Loucy (cell line): ENCODE results near the gene LCOR.

Source experiments
- H2AFZ ChIP-seq: fragments of 200-600 bp; sonication (generic); 2 replicates; pipeline ENCODE4 v1.6.0; 2016; ENCODE audit warnings: antibody characterized with exemption, mild to moderate bottlenecking, low read length, moderate library complexity
- H3F3A ChIP-seq: fragments of 200-600 bp; 2 replicates; pipeline ENCODE4 v1.6.0; 2016; ENCODE audit warnings: antibody characterized with exemption, low read depth, mild to moderate bottlenecking
- H3K27me3 ChIP-seq: fragments of 200-600 bp; sonication (generic); 2 replicates; pipeline ENCODE4 v1.6.1; 2014; ENCODE audit warnings: low read length, mild to moderate bottlenecking; ENCODE audit not compliant: insufficient read depth, poor library complexity, severe bottlenecking
- H3K36me3 ChIP-seq: fragments of 200-600 bp; sonication (generic); 2 replicates; pipeline ENCODE4 v1.6.1; 2016; ENCODE audit warnings: low read length; ENCODE audit not compliant: insufficient read depth
- H3K4me1 ChIP-seq: fragments of 200-600 bp; sonication (generic); 2 replicates; pipeline ENCODE4 v1.5.1; 2014; ENCODE audit warnings: low read length, mild to moderate bottlenecking; ENCODE audit not compliant: insufficient read depth, poor library complexity, severe bottlenecking
- H3K4me2 ChIP-seq: fragments of 200-600 bp; sonication (generic); 2 replicates; pipeline ENCODE4 v1.6.0; 2014; ENCODE audit warnings: antibody characterized with exemption, low read length, low read depth, mild to moderate bottlenecking; ENCODE audit not compliant: poor library complexity, severe bottlenecking
- H3K4me3 ChIP-seq: fragments of 200-600 bp; sonication (generic); 2 replicates; pipeline ENCODE4 v1.5.1; 2014; ENCODE audit warnings: low read length, mild to moderate bottlenecking, mixed read lengths; ENCODE audit not compliant: poor library complexity, severe bottlenecking
- H3K79me2 ChIP-seq: fragments of 200-600 bp; sonication (generic); 2 replicates; pipeline ENCODE4 v1.6.1; 2014; ENCODE audit warnings: low read length; ENCODE audit not compliant: insufficient read depth
- H3K9ac ChIP-seq: fragments of 200-600 bp; sonication (generic); 2 replicates; pipeline ENCODE4 v1.6.0; 2014; ENCODE audit warnings: mild to moderate bottlenecking, low read depth, low read length, moderate library complexity; ENCODE audit not compliant: poor library complexity, severe bottlenecking
- H3K9me2 ChIP-seq: fragments of 200-600 bp; sonication (generic); replicated peaks from 2 replicates; pipeline ENCODE4 v1.6.1; 2016; ENCODE audit warnings: low read depth, low read length, mixed read lengths
- H3K9me3 ChIP-seq: fragments of 200-600 bp; sonication (generic); 2 replicates; pipeline ENCODE4 v1.6.1; 2014; ENCODE audit warnings: mild to moderate bottlenecking, antibody characterized with exemption, low read length, low read depth; ENCODE audit not compliant: insufficient read depth
- H4K20me1 ChIP-seq: fragments of 200-600 bp; sonication (generic); 2 replicates; pipeline ENCODE4 v1.6.0; 2014; ENCODE audit warnings: antibody characterized with exemption, low read length, mild to moderate bottlenecking; ENCODE audit not compliant: insufficient read depth, poor library complexity, severe bottlenecking
- EZH2phosphoT487 ChIP-seq: fragments of 200-600 bp; IDR thresholded peaks from 2 replicates; pipeline ENCODE4 v1.6.1; 2018; ENCODE audit warnings: antibody characterized with exemption, mild to moderate bottlenecking, moderate library complexity, borderline replicate concordance
- TF ChIP-seq, protein P1 (sequence below): fragments of 200-600 bp; sonication (generic); conservative IDR thresholded peaks from 2 replicates; pipeline ENCODE4 v1.5.1; 2014; ENCODE audit warnings: mild to moderate bottlenecking, antibody characterized with exemption, low read length

LCOR gene

DNA sequence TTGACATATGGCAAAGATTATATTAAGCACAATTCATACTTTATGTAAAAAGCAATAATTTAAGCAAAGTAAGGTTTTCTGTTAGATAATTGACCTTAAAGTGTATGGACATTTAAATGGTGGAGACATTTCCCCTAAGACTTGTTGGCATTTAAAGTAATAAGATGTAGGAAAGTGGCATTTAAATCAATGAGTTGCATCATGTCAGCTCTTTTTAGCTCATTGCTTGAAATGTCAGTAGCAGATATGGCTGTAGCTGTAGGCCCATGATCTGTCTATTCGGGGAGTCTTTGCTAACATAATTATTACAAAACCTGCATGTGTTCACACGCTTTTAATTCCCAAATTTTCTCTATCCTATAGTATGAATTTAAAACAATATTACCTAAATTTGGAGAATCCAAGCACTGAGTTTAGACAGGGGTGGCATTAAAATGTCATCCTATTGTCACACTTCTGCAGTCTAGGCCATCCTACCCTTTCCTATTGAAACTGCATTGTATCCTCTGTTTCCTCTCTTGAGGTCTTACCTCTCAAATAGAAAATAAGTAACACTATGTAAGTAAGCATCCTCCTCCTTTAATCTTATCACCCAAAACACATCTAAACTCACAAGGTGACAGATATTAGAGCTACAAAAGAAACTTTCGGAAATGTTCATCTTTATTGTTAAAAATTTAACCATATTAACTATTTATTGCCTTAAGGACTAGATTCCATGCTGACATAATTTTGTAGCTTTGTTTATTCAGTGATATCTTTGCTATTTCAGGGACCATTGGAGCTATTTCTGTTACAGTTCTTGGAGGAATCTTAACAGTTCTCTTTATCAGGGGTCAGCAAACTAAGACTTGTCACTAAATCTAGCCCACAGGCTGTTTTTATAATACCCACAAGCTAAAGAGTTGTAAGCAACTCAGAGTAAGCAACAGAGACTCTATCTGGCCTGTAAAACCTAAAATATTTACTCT, 91.2 kb downstream of the LCOR start:
- Histone ChIP-seq H3F3A (no peaks in the 10 kb centered on the region), H3K4me1 (peaks cover 5% of the 10 kb centered on the region), H3K27me3 (no peaks in the 10 kb centered on the region), H3K9me3 (no peaks in the 10 kb centered on the region), H2AFZ (no peak overlapping the region), H3K4me3 (no peak overlapping the region), H3K36me3 (peaks cover 28% of the 10 kb centered on the region), H3K9me2 (no peaks in the 10 kb centered on the region), H3K9ac (no peak overlapping the region), H4K20me1 (peaks cover 33% of the 10 kb centered on the region), H3K79me2 (peaks cover 73% of the 10 kb centered on the region), H3K4me2 (no peak overlapping the region)
- TF ChIP-seq EZH2phosphoT487 = no peak
- TF ChIP-seq, protein P1, sequence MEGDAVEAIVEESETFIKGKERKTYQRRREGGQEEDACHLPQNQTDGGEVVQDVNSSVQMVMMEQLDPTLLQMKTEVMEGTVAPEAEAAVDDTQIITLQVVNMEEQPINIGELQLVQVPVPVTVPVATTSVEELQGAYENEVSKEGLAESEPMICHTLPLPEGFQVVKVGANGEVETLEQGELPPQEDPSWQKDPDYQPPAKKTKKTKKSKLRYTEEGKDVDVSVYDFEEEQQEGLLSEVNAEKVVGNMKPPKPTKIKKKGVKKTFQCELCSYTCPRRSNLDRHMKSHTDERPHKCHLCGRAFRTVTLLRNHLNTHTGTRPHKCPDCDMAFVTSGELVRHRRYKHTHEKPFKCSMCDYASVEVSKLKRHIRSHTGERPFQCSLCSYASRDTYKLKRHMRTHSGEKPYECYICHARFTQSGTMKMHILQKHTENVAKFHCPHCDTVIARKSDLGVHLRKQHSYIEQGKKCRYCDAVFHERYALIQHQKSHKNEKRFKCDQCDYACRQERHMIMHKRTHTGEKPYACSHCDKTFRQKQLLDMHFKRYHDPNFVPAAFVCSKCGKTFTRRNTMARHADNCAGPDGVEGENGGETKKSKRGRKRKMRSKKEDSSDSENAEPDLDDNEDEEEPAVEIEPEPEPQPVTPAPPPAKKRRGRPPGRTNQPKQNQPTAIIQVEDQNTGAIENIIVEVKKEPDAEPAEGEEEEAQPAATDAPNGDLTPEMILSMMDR = no peak

DNA sequence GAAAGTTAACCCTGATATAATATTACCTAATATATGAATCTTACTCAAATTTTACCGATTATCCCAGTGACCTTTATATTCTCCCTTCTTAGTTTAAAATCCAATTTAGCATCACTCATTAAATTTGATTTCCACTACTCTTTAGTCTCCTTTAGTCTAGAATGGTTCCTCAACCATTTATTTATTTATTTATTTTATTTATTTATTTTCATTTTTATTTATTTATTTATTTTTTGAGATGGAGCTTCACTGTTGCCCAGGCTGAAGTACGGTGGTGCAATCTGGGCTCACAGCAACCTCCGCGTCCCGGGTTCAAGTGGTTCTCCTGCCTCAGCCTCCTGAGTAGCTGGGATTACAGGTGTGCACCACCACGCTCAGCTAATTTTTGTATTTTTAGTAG, 92.8 kb downstream of the LCOR start:
- Histone ChIP-seq H2AFZ (no peak overlapping the region), H3K9ac (no peak overlapping the region), H3K9me3 (no peaks in the 10 kb centered on the region), H3F3A (no peaks in the 10 kb centered on the region), H3K4me2 (no peak overlapping the region), H3K36me3 (peaks cover 30% of the 10 kb centered on the region), H3K4me1 (peaks cover 5% of the 10 kb centered on the region), H3K9me2 (no peaks in the 10 kb centered on the region), H3K27me3 (no peaks in the 10 kb centered on the region), H3K79me2 (peaks cover 80% of the 10 kb centered on the region), H4K20me1 (peaks cover 36% of the 10 kb centered on the region), H3K4me3 (no peak overlapping the region)
- no peak for TF ChIP-seq EZH2phosphoT487
- TF ChIP-seq, protein P1 = no peak

DNA sequence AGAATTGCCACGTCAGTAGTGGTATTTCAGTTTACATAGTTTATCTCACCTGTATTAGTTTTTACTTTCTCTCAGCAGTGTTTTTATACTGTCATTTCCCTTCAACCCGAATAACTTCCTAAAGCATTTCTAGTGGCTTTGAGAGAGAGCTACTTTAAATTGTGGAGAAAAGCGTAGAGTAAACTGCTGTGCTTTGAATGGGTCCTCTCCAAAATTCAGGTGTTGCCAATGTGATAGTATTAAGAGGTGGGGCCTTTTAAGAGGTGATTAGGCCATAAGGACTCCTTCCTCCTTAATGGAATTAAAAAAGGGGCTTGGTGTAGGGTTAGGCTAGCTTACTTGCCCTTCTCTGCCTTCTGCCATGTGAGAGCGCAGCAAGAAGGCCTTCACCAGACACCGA, 98.4 kb downstream of the LCOR start:
- H3K4me3 ChIP-seq = no peak overlapping the region
- no peak overlapping the region for H3K4me2 ChIP-seq
- no peaks in the 10 kb centered on the region for H3F3A ChIP-seq
- H3K9me2 ChIP-seq = no peaks in the 10 kb centered on the region
- peaks cover 29% of the 10 kb centered on the region for H4K20me1 ChIP-seq
- H3K9me3 ChIP-seq = no peaks in the 10 kb centered on the region
- H3K27me3 ChIP-seq = no peaks in the 10 kb centered on the region
- no peak overlapping the region for H3K9ac ChIP-seq
- H3K4me1 ChIP-seq = no peaks in the 10 kb centered on the region
- H3K36me3 ChIP-seq = peaks cover 25% of the 10 kb centered on the region
- no peak for TF ChIP-seq EZH2phosphoT487
- TF ChIP-seq, protein P1 = no peak
- no peak overlapping the region for H2AFZ ChIP-seq
- H3K79me2 ChIP-seq = peaks cover 77% of the 10 kb centered on the region
